ENCODE measurements around the gene UBE2O. TPM values are rescaled to one million over a fixed set of nuclear protein-coding genes. Genes with fewer than 3 reads are reported as not detected.

Gene UBE2O
- total and polyA plus RNA-seq, 2 donors from 2014 or later, result 5.5 to 21.3 TPM

GRCh38 chr17:76414334-76415295, 38.3 kb downstream of the UBE2O start:
- Histone ChIP-seq H3K4me1 (ENCODE audit: control insufficient read depth in 2 of 3, insufficient read depth in 2 of 3, low read depth in 1 of 3, low read length in 3 of 3) (peaks cover 0 to 5% (median 0%) of the 10 kb centered on the region in 3 donors), H3K9me3 (ENCODE audit: control insufficient read depth in 2 of 3, insufficient read depth in 1 of 3, low read length in 3 of 3) (no peaks in the 10 kb centered on the region), H3K9ac (ENCODE audit: low read length in 3 of 3) (no peak overlapping the region), H3K4me3 (ENCODE audit: low read length in 3 of 3) (no peak overlapping the region), H3K27me3 (ENCODE audit: control insufficient read depth, insufficient read depth, low read length) (no peaks in the 10 kb centered on the region), H3K36me3 (ENCODE audit: control insufficient read depth in 2 of 3, insufficient read depth in 3 of 3, low read length in 3 of 3) (no peaks in the 10 kb centered on the region), H3K27ac (ENCODE audit: low read depth in 2 of 2, low read length in 2 of 2) (no peak overlapping the region)
- intact Hi-C loops (cut with DNase I), result no loop called here
- TF ChIP-seq CTCF (IDR thresholded peaks at IDR 0.05; ENCODE audit: borderline replicate concordance, extremely low read depth, insufficient read depth), result no peak
- FAIRE-seq, result no peak
- DNase-seq, result peak; percentile 47 to 89 (median 65)

GRCh38 chr17:76411247-76411646, 41.7 kb downstream of the UBE2O start:
- Histone ChIP-seq H3K27ac (ENCODE audit: low read depth in 2 of 2, low read length in 2 of 2) (no peak overlapping the region), H3K4me1 (ENCODE audit: control insufficient read depth in 2 of 3, insufficient read depth in 2 of 3, low read depth in 1 of 3, low read length in 3 of 3) (peaks cover 0 to 4% (median 0%) of the 10 kb centered on the region in 3 donors), H3K27me3 (ENCODE audit: control insufficient read depth, insufficient read depth, low read length) (no peaks in the 10 kb centered on the region), H3K4me3 (ENCODE audit: low read length in 3 of 3) (no peak overlapping the region), H3K9ac (ENCODE audit: low read length in 3 of 3) (no peak overlapping the region), H3K36me3 (ENCODE audit: control insufficient read depth in 2 of 3, insufficient read depth in 3 of 3, low read length in 3 of 3) (no peaks in the 10 kb centered on the region), H3K9me3 (ENCODE audit: control insufficient read depth in 2 of 3, insufficient read depth in 1 of 3, low read length in 3 of 3) (no peaks in the 10 kb centered on the region)
- no peak for TF ChIP-seq CTCF (IDR thresholded peaks at IDR 0.05; ENCODE audit: borderline replicate concordance, extremely low read depth, insufficient read depth)
- no peak for DNase-seq
- intact Hi-C loops (cut with DNase I), result no loop called here
- FAIRE-seq, result no peak

GRCh38 chr17:76410328-76410965, 42.5 kb downstream of the UBE2O start:
- intact Hi-C loops (cut with DNase I), result no loop called here
- TF ChIP-seq CTCF (IDR thresholded peaks at IDR 0.05; ENCODE audit: borderline replicate concordance, extremely low read depth, insufficient read depth), result no peak
- no peaks in the 10 kb centered on the region for H3K27me3 ChIP-seq (ENCODE audit: control insufficient read depth, insufficient read depth, low read length)
- no peaks in the 10 kb centered on the region for H3K36me3 ChIP-seq (ENCODE audit: control insufficient read depth in 2 of 3, insufficient read depth in 3 of 3, low read length in 3 of 3)
- H3K4me1 ChIP-seq (ENCODE audit: control insufficient read depth in 2 of 3, insufficient read depth in 2 of 3, low read depth in 1 of 3, low read length in 3 of 3), result peaks cover 0 to 4% (median 0%) of the 10 kb centered on the region in 3 donors
- no peaks in the 10 kb centered on the region for H3K9me3 ChIP-seq (ENCODE audit: control insufficient read depth in 2 of 3, insufficient read depth in 1 of 3, low read length in 3 of 3)
- DNase-seq, result no peak
- no peak overlapping the region for H3K4me3 ChIP-seq (ENCODE audit: low read length in 3 of 3)
- no peak for FAIRE-seq
- no peak overlapping the region for H3K27ac ChIP-seq (ENCODE audit: low read depth in 2 of 2, low read length in 2 of 2)
- no peak overlapping the region for H3K9ac ChIP-seq (ENCODE audit: low read length in 3 of 3)

Measured in kidney (tissue), 14 donors.